Measurements from ENCODE around the gene NALCN. TPM values are rescaled to one million over a fixed set of nuclear protein-coding genes. Genes with fewer than 3 reads are reported as not detected.

The NALCN gene
- total RNA-seq, 1 donor from 2014 or later = 1.1 TPM

- FAIRE-seq = no peak
- H2AFZ ChIP-seq (ENCODE audit: low read depth, low read length) = no peak overlapping the region
Measured at GRCh38 chr13:101178406-101178805, 237.9 kb downstream of the NALCN start.

GRCh38 chr13:101170306-101170705, 246.0 kb downstream of the NALCN start:
- peaks cover 3% of the 10 kb centered on the region for H3K9me3 Mint-ChIP-seq (ENCODE audit: unreplicated experiment)
- Histone ChIP-seq H3K36me3 (ENCODE audit: insufficient read depth, low read length) (no peaks in the 10 kb centered on the region), H4K20me1 (ENCODE audit: insufficient read depth, low read length) (no peaks in the 10 kb centered on the region), H3K9me3 (ENCODE audit: insufficient read depth, low read depth, low read length) (no peaks in the 10 kb centered on the region), H3K79me2 (ENCODE audit: insufficient read depth, low read length) (no peaks in the 10 kb centered on the region), H3K27ac (ENCODE audit: low read depth, low read length) (no peak overlapping the region), H3K4me1 (ENCODE audit: insufficient read depth, low read length) (no peaks in the 10 kb centered on the region), H3K4me2 (ENCODE audit: low read length) (no peak overlapping the region), H3K4me3 (ENCODE audit: insufficient read depth, low read depth, low read length) (no peak overlapping the region), H2AFZ (ENCODE audit: low read depth, low read length) (no peak overlapping the region), H3K9ac (ENCODE audit: low read length) (no peak overlapping the region), H3K27me3 (ENCODE audit: insufficient read depth, low read length) (no peaks in the 10 kb centered on the region)
- FAIRE-seq (no peak), DNase-seq (ENCODE audit: low read depth) (no peak)
- no peak overlapping the region for H3K4me3 Mint-ChIP-seq (ENCODE audit: unreplicated experiment)
- no peak overlapping the region for H3K27ac Mint-ChIP-seq (ENCODE audit: unreplicated experiment)
- H3K4me1 Mint-ChIP-seq (ENCODE audit: low read depth, unreplicated experiment) = no peaks in the 10 kb centered on the region
- no peaks in the 10 kb centered on the region for H3K36me3 Mint-ChIP-seq (ENCODE audit: low read depth, unreplicated experiment)
- no peaks in the 10 kb centered on the region for H3K27me3 Mint-ChIP-seq (ENCODE audit: low read depth, unreplicated experiment)
- TF ChIP-seq EZH2 (IDR thresholded peaks at IDR 0.05; ENCODE audit: insufficient read depth, low read length) (no peak), CTCF (IDR thresholded peaks at IDR 0.05; ENCODE audit: insufficient read depth, low read depth, low read length) (no peak)

More at GRCh38 chr13:101178406-101178805, 237.9 kb downstream of the NALCN start:
- H3K4me3 Mint-ChIP-seq (ENCODE audit: unreplicated experiment) = no peak overlapping the region
- no peaks in the 10 kb centered on the region for H3K36me3 ChIP-seq (ENCODE audit: insufficient read depth, low read length)
- H4K20me1 ChIP-seq (ENCODE audit: insufficient read depth, low read length) = no peaks in the 10 kb centered on the region
- H3K4me1 Mint-ChIP-seq (ENCODE audit: low read depth, unreplicated experiment) = peaks cover 5% of the 10 kb centered on the region
- no peak overlapping the region for H3K27ac Mint-ChIP-seq (ENCODE audit: unreplicated experiment)
- no peak overlapping the region for H3K27ac ChIP-seq (ENCODE audit: low read depth, low read length)
- H3K9me3 ChIP-seq (ENCODE audit: insufficient read depth, low read depth, low read length) = no peaks in the 10 kb centered on the region
- TF ChIP-seq EZH2 (IDR thresholded peaks at IDR 0.05; ENCODE audit: insufficient read depth, low read length) (no peak), CTCF (IDR thresholded peaks at IDR 0.05; ENCODE audit: insufficient read depth, low read depth, low read length) (no peak)
- no peaks in the 10 kb centered on the region for H3K4me1 ChIP-seq (ENCODE audit: insufficient read depth, low read length)
- H3K27me3 ChIP-seq (ENCODE audit: insufficient read depth, low read length) = no peaks in the 10 kb centered on the region
- no peaks in the 10 kb centered on the region for H3K79me2 ChIP-seq (ENCODE audit: insufficient read depth, low read length)
- H3K9ac ChIP-seq (ENCODE audit: low read length) = no peak overlapping the region
- no peaks in the 10 kb centered on the region for H3K9me3 Mint-ChIP-seq (ENCODE audit: unreplicated experiment)
- no peaks in the 10 kb centered on the region for H3K36me3 Mint-ChIP-seq (ENCODE audit: low read depth, unreplicated experiment)
- DNase-seq (ENCODE audit: low read depth) = no peak
- no peaks in the 10 kb centered on the region for H3K27me3 Mint-ChIP-seq (ENCODE audit: low read depth, unreplicated experiment)
- H3K4me2 ChIP-seq (ENCODE audit: low read length) = no peak overlapping the region
- H3K4me3 ChIP-seq (ENCODE audit: insufficient read depth, low read depth, low read length) = no peak overlapping the region

GRCh38 chr13:101157261-101157660, 259.0 kb downstream of the NALCN start:
- TF ChIP-seq CTCF (IDR thresholded peaks at IDR 0.05; ENCODE audit: insufficient read depth, low read depth, low read length) (no peak), EZH2 (IDR thresholded peaks at IDR 0.05; ENCODE audit: insufficient read depth, low read length) (no peak)
- Histone ChIP-seq H3K27ac (ENCODE audit: low read depth, low read length) (no peak overlapping the region), H3K27me3 (ENCODE audit: insufficient read depth, low read length) (no peaks in the 10 kb centered on the region), H4K20me1 (ENCODE audit: insufficient read depth, low read length) (no peaks in the 10 kb centered on the region), H2AFZ (ENCODE audit: low read depth, low read length) (no peak overlapping the region), H3K9ac (ENCODE audit: low read length) (no peak overlapping the region), H3K4me2 (ENCODE audit: low read length) (no peak overlapping the region), H3K4me1 (ENCODE audit: insufficient read depth, low read length) (no peaks in the 10 kb centered on the region), H3K36me3 (ENCODE audit: insufficient read depth, low read length) (no peaks in the 10 kb centered on the region), H3K79me2 (ENCODE audit: insufficient read depth, low read length) (no peaks in the 10 kb centered on the region), H3K4me3 (ENCODE audit: insufficient read depth, low read depth, low read length) (no peak overlapping the region), H3K9me3 (ENCODE audit: insufficient read depth, low read depth, low read length) (no peaks in the 10 kb centered on the region)
- Mint-ChIP-seq H3K4me1 (ENCODE audit: low read depth, unreplicated experiment) (no peaks in the 10 kb centered on the region), H3K27ac (ENCODE audit: unreplicated experiment) (no peak overlapping the region), H3K36me3 (ENCODE audit: low read depth, unreplicated experiment) (no peaks in the 10 kb centered on the region), H3K27me3 (ENCODE audit: low read depth, unreplicated experiment) (no peaks in the 10 kb centered on the region), H3K4me3 (ENCODE audit: unreplicated experiment) (no peak overlapping the region), H3K9me3 (ENCODE audit: unreplicated experiment) (no peaks in the 10 kb centered on the region)
- peak; percentile 42 for DNase-seq (ENCODE audit: low read depth)
- peak; percentile 76 for FAIRE-seq

Measured in astrocyte (in vitro differentiated cells and primary cell).